ENCODE results near the gene NUDT14. TPM values are rescaled to one million over a fixed set of nuclear protein-coding genes. Genes with fewer than 3 reads are reported as not detected.

Gene NUDT14
- total and polyA plus RNA-seq, 4 experiments from 2014 or later: 10.5 to 20.2 (median 17.7) TPM

- H3K9me3 Mint-ChIP-seq: peaks cover 0 to 3% (median 0%) of the 10 kb centered on the region in 8 donors
- POLR2A ChIA-PET (ENCODE audit: partially characterized antibody): no interaction called here
- intact Hi-C loops (cut with micrococcal nuclease): no loop called here
- peaks cover 8% of the 10 kb centered on the region for H3K27me3 ChIP-seq (ENCODE audit: insufficient read depth, low read length)
- peaks cover 14 to 35% (median 21%) of the 10 kb centered on the region in 4 donors for H3K4me1 Mint-ChIP-seq
- H3K9me3 ChIP-seq (ENCODE audit: control insufficient read depth in 1 of 2, low read length in 2 of 2): no peaks in the 10 kb centered on the region
- H3K27ac ChIP-seq (ENCODE audit: low read depth, low read length): no peak overlapping the region
- DNase-seq: no peak
- peaks cover 47% of the 10 kb centered on the region for H3K4me1 ChIP-seq (ENCODE audit: insufficient read depth, low read length)
- H3K27ac Mint-ChIP-seq: no peak overlapping the region
- H3K27me3 Mint-ChIP-seq: peaks cover 16 to 17% of the 10 kb centered on the region in 2 donors
- H3K36me3 Mint-ChIP-seq: no peaks in the 10 kb centered on the region
- no peaks in the 10 kb centered on the region for H3K36me3 ChIP-seq (ENCODE audit: insufficient read depth, low read length)
- no peak overlapping the region for H3K4me3 ChIP-seq (ENCODE audit: low read length in 2 of 2)
- CTCF ChIA-PET (ENCODE audit: partially characterized antibody): interaction anchor here (0.6 to 2.0 kb wide), 5 partner anchors 10 to 159 kb away, joined by 3 to 6 read pairs (median 4); partner anchors contain the start of gene JAG2
- H3K4me3 Mint-ChIP-seq: peak overlapping the region in 7 of 8 donors; percentile 11 to 74 (median 54)
These were observed 12.0 kb upstream of the NUDT14 start for GRCh38 chr14:105192866-105193731.

- Mint-ChIP-seq H3K36me3 (no peaks in the 10 kb centered on the region), H3K9me3 (peaks cover 0 to 4% (median 0%) of the 10 kb centered on the region in 8 donors), H3K27me3 (peaks cover 4% of the 10 kb centered on the region in 2 donors), H3K4me1 (peaks cover 0 to 7% (median under 1%) of the 10 kb centered on the region in 4 donors), H3K4me3 (no peak overlapping the region), H3K27ac (no peak overlapping the region)
- POLR2A ChIA-PET (ENCODE audit: partially characterized antibody): no interaction called here
- Histone ChIP-seq H3K4me1 (ENCODE audit: insufficient read depth, low read length) (peaks cover 5% of the 10 kb centered on the region), H3K27ac (ENCODE audit: low read depth, low read length) (no peak overlapping the region), H3K4me3 (ENCODE audit: low read length in 2 of 2) (no peak overlapping the region), H3K27me3 (ENCODE audit: insufficient read depth, low read length) (no peaks in the 10 kb centered on the region), H3K36me3 (ENCODE audit: insufficient read depth, low read length) (no peaks in the 10 kb centered on the region), H3K9me3 (ENCODE audit: control insufficient read depth in 1 of 2, low read length in 2 of 2) (no peaks in the 10 kb centered on the region)
- DNase-seq: no peak
- intact Hi-C loops (cut with micrococcal nuclease): no loop called here
- CTCF ChIA-PET (ENCODE audit: partially characterized antibody): interaction anchor here (0.9 to 1.2 kb wide), 3 partner anchors 98 to 164 kb away, joined by 3 to 4 read pairs (median 3); no protein-coding TSS in a partner anchor
These were observed 6.9 kb upstream of the NUDT14 start for GRCh38 chr14:105187935-105188524.

GRCh38 chr14:105187116-105187515 is 6.0 kb upstream of the NUDT14 start:
- H3K27ac Mint-ChIP-seq: no peak overlapping the region
- Histone ChIP-seq H3K4me3 (ENCODE audit: low read length in 2 of 2) (no peak overlapping the region), H3K27ac (ENCODE audit: low read depth, low read length) (no peak overlapping the region), H3K27me3 (ENCODE audit: insufficient read depth, low read length) (no peaks in the 10 kb centered on the region), H3K36me3 (ENCODE audit: insufficient read depth, low read length) (no peaks in the 10 kb centered on the region), H3K4me1 (ENCODE audit: insufficient read depth, low read length) (peaks cover 3% of the 10 kb centered on the region), H3K9me3 (ENCODE audit: control insufficient read depth in 1 of 2, low read length in 2 of 2) (no peaks in the 10 kb centered on the region)
- no peak overlapping the region for H3K4me3 Mint-ChIP-seq
- H3K4me1 Mint-ChIP-seq: peaks cover 0 to 9% (median 2%) of the 10 kb centered on the region in 4 donors
- no peaks in the 10 kb centered on the region for H3K36me3 Mint-ChIP-seq
- ChIA-PET CTCF (ENCODE audit: partially characterized antibody) (interaction anchor here (0.9 kb wide), 1 partner anchor 165 kb away, joined by 3 read pairs; no protein-coding TSS in a partner anchor), POLR2A (ENCODE audit: partially characterized antibody) (no interaction called here)
- intact Hi-C loops (cut with micrococcal nuclease): no loop called here
- H3K27me3 Mint-ChIP-seq: peaks cover 4% of the 10 kb centered on the region in 2 donors
- H3K9me3 Mint-ChIP-seq: peaks cover 0 to 4% (median 0%) of the 10 kb centered on the region in 8 donors
- DNase-seq: no peak

GRCh38 chr14:105185973-105186372 is 4.9 kb upstream of the NUDT14 start:
- peaks cover 4% of the 10 kb centered on the region in 2 donors for H3K27me3 Mint-ChIP-seq
- Histone ChIP-seq H3K9me3 (ENCODE audit: control insufficient read depth in 1 of 2, low read length in 2 of 2) (no peaks in the 10 kb centered on the region), H3K27ac (ENCODE audit: low read depth, low read length) (no peak overlapping the region)

DNA sequence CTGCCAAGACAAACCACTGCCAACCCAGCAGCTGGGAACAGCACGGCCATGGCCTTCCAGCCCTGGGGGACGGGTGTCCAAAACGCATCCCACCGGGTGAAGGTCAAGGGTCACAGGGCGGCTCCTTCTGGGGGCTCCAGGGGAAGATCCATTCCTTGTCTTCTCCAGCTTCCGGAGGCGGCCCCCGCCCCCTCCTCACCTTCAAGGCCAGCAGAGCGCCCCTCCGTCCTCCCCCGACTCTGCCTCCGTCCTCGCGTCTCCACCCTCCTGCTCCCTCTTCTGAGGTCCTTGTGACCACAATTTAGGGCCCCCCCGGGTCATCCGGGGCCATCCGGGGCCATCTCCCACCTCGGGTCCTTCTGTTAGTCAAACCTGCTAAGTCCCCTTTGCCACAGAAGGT is 3.9 kb upstream of the NUDT14 start:
- no peak overlapping the region for H3K4me3 Mint-ChIP-seq
- DNase-seq: no peak
- ChIA-PET CTCF (ENCODE audit: partially characterized antibody) (no interaction called here), POLR2A (ENCODE audit: partially characterized antibody) (no interaction called here)
- H3K27me3 Mint-ChIP-seq: peaks cover 4% of the 10 kb centered on the region in 2 donors
- Histone ChIP-seq H3K9me3 (ENCODE audit: control insufficient read depth in 1 of 2, low read length in 2 of 2) (no peaks in the 10 kb centered on the region), H3K4me1 (ENCODE audit: insufficient read depth, low read length) (peaks cover 19% of the 10 kb centered on the region), H3K36me3 (ENCODE audit: insufficient read depth, low read length) (no peaks in the 10 kb centered on the region), H3K27ac (ENCODE audit: low read depth, low read length) (no peak overlapping the region), H3K4me3 (ENCODE audit: low read length in 2 of 2) (no peak overlapping the region), H3K27me3 (ENCODE audit: insufficient read depth, low read length) (no peaks in the 10 kb centered on the region)
- H3K9me3 Mint-ChIP-seq: peaks cover 0 to 4% (median 0%) of the 10 kb centered on the region in 8 donors
- H3K36me3 Mint-ChIP-seq: no peaks in the 10 kb centered on the region
- intact Hi-C loops (cut with micrococcal nuclease): no loop called here
- H3K27ac Mint-ChIP-seq: no peak overlapping the region
- H3K4me1 Mint-ChIP-seq: peaks cover 1 to 13% (median 8%) of the 10 kb centered on the region in 4 donors

More at GRCh38 chr14:105185973-105186372, 4.9 kb upstream of the NUDT14 start:
- POLR2A ChIA-PET (ENCODE audit: partially characterized antibody): no interaction called here
- H3K9me3 Mint-ChIP-seq: peaks cover 0 to 4% (median 0%) of the 10 kb centered on the region in 8 donors
- no peaks in the 10 kb centered on the region for H3K27me3 ChIP-seq (ENCODE audit: insufficient read depth, low read length)
- H3K4me3 ChIP-seq (ENCODE audit: low read length in 2 of 2): no peak overlapping the region
- no peaks in the 10 kb centered on the region for H3K36me3 Mint-ChIP-seq
- intact Hi-C loops (cut with micrococcal nuclease): no loop called here
- no peaks in the 10 kb centered on the region for H3K36me3 ChIP-seq (ENCODE audit: insufficient read depth, low read length)
- H3K27ac Mint-ChIP-seq: peak overlapping the region in 1 of 7 donors; percentile 15
- CTCF ChIA-PET (ENCODE audit: partially characterized antibody): no interaction called here
- peaks cover 0 to 12% (median 3%) of the 10 kb centered on the region in 4 donors for H3K4me1 Mint-ChIP-seq
- peaks cover 12% of the 10 kb centered on the region for H3K4me1 ChIP-seq (ENCODE audit: insufficient read depth, low read length)
- H3K4me3 Mint-ChIP-seq: no peak overlapping the region
- no peak for DNase-seq

- no peak overlapping the region for H3K4me3 ChIP-seq (ENCODE audit: low read length in 2 of 2)
- intact Hi-C loops (cut with micrococcal nuclease): loop anchor here (5.0 kb wide), 2 partner anchors 92 to 118 kb away; partner anchors contain the start of gene BRF1
- peaks cover 1 to 14% (median 8%) of the 10 kb centered on the region in 4 donors for H3K4me1 Mint-ChIP-seq
- no peaks in the 10 kb centered on the region for H3K36me3 ChIP-seq (ENCODE audit: insufficient read depth, low read length)
- ChIA-PET POLR2A (ENCODE audit: partially characterized antibody) (no interaction called here), CTCF (ENCODE audit: partially characterized antibody) (no interaction called here)
- no peak overlapping the region for H3K27ac ChIP-seq (ENCODE audit: low read depth, low read length)
- H3K4me3 Mint-ChIP-seq: no peak overlapping the region
- H3K36me3 Mint-ChIP-seq: no peaks in the 10 kb centered on the region
- peaks cover 0 to 4% of the 10 kb centered on the region in 2 donors for H3K27me3 Mint-ChIP-seq
- H3K4me1 ChIP-seq (ENCODE audit: insufficient read depth, low read length): peaks cover 19% of the 10 kb centered on the region
- H3K27me3 ChIP-seq (ENCODE audit: insufficient read depth, low read length): no peaks in the 10 kb centered on the region
- DNase-seq: no peak
- H3K9me3 Mint-ChIP-seq: peaks cover 0 to 4% (median 0%) of the 10 kb centered on the region in 8 donors
- no peaks in the 10 kb centered on the region for H3K9me3 ChIP-seq (ENCODE audit: control insufficient read depth in 1 of 2, low read length in 2 of 2)
- H3K27ac Mint-ChIP-seq: peak overlapping the region in 1 of 7 donors; percentile 48
These were observed 3.3 kb upstream of the NUDT14 start for GRCh38 chr14:105184461-105184860.
